HEK293 (cell line): ENCODE measurements around the gene PLA2G3.

Experiments used
- CTCF ChIA-PET: fragments of 350-600 bp; formaldehyde crosslinking; extraction: SDS; loops from one replicate; lab custom pipeline; 2021; ENCODE audit warnings: antibody characterized with exemption; lab: Yijun Ruan, JAX
- POLR2A ChIA-PET: fragments of 300-600 bp; formaldehyde crosslinking; extraction: SDS; loops from one replicate; lab custom pipeline; 2020; ENCODE audit warnings: antibody characterized with exemption, inconsistent platforms; lab: Yijun Ruan, JAX
- H3K27ac ChIP-seq: fragments of 200-500 bp; sonication (Bioruptor generic); 2 replicates; pipeline ENCODE4 v1.5.1; 2014; ENCODE audit warnings: low read depth, low read length, control low read depth, inconsistent platforms; ENCODE audit errors: extremely low read depth
- H3K36me3 ChIP-seq, 2 experiments: fragments of 200-500 bp in 1 of 2; sonication (Bioruptor generic) in 1 of 2; 1 replicate in 1 of 2; 2 replicates in 1 of 2; pipeline ENCODE4 v1.5.1; 2014 to 2017; ENCODE audit warnings: inconsistent platforms in 2 of 2, low read length in 2 of 2; ENCODE audit not compliant: control insufficient read depth in 2 of 2, insufficient read depth in 1 of 2
- H3K4me1 ChIP-seq: fragments of 200-500 bp; sonication (Bioruptor generic); 2 replicates; pipeline ENCODE4 v1.5.1; 2014; ENCODE audit warnings: mild to moderate bottlenecking, low read length, inconsistent platforms; ENCODE audit not compliant: control insufficient read depth, insufficient read depth
- H3K4me3 ChIP-seq: 2 replicates; pipeline ENCODE4 v1.5.1; 2011; ENCODE audit warnings: low read depth, mild to moderate bottlenecking, control low read depth, low read length, moderate library complexity
- H3K9me3 ChIP-seq: fragments of 200-500 bp; sonication (Bioruptor generic); 2 replicates; pipeline ENCODE4 v1.5.1; 2014; ENCODE audit warnings: low read depth, low read length, inconsistent platforms; ENCODE audit not compliant: control insufficient read depth, insufficient read depth
- GLIS1 ChIP-seq: fragments of 450-650 bp; formaldehyde crosslinking; IDR thresholded peaks from 2 replicates; pipeline ENCODE4 v1.5.1; 2016; ENCODE audit warnings: missing biosample characterization, missing genetic modification characterization
- ZBTB21 ChIP-seq: fragments of 450-650 bp; formaldehyde crosslinking; IDR thresholded peaks from 2 replicates; pipeline ENCODE4 v1.5.1; 2017; ENCODE audit warnings: missing biosample characterization, missing genetic modification characterization
- ZBTB48 ChIP-seq: fragments of 450-650 bp; formaldehyde crosslinking; IDR thresholded peaks from 2 replicates; pipeline ENCODE4 v1.5.1; 2016; ENCODE audit warnings: missing biosample characterization, missing genetic modification characterization
- ZFP37 ChIP-seq: fragments of 450-650 bp; formaldehyde crosslinking; IDR thresholded peaks from 2 replicates; pipeline ENCODE4 v1.5.1; 2016; ENCODE audit warnings: missing biosample characterization, missing genetic modification characterization
- ZIC2 ChIP-seq: fragments of 450-650 bp; formaldehyde crosslinking; IDR thresholded peaks from 2 replicates; pipeline ENCODE4 v1.5.1; 2016; ENCODE audit warnings: missing biosample characterization, missing genetic modification characterization
- ZNF112 ChIP-seq: fragments of 450-650 bp; formaldehyde crosslinking; IDR thresholded peaks from 2 replicates; pipeline ENCODE4 v1.5.0; 2017; ENCODE audit warnings: missing biosample characterization, missing genetic modification characterization
- ZNF157 ChIP-seq: fragments of 450-650 bp; formaldehyde crosslinking; IDR thresholded peaks from 2 replicates; pipeline ENCODE4 v1.5.1; 2016; ENCODE audit warnings: missing biosample characterization, missing genetic modification characterization
- ZNF174 ChIP-seq: fragments of 450-650 bp; formaldehyde crosslinking; IDR thresholded peaks from 2 replicates; pipeline ENCODE4 v1.5.0; 2017; ENCODE audit warnings: missing biosample characterization, mild to moderate bottlenecking, missing genetic modification characterization
- ZNF202 ChIP-seq: fragments of 450-650 bp; formaldehyde crosslinking; IDR thresholded peaks from 2 replicates; pipeline ENCODE4 v1.5.1; 2016; ENCODE audit warnings: missing biosample characterization, missing genetic modification characterization, borderline replicate concordance
- ZNF214 ChIP-seq: fragments of 450-650 bp; formaldehyde crosslinking; IDR thresholded peaks from 2 replicates; pipeline ENCODE4 v1.5.1; 2017; ENCODE audit warnings: missing biosample characterization, mild to moderate bottlenecking, missing genetic modification characterization, borderline replicate concordance
- ZNF37A ChIP-seq: fragments of 450-650 bp; IDR thresholded peaks from 2 replicates; pipeline ENCODE4 v1.5.1; 2018; ENCODE audit warnings: missing biosample characterization, missing genetic modification characterization
- ZNF521 ChIP-seq: fragments of 450-650 bp; formaldehyde crosslinking; IDR thresholded peaks from 2 replicates; pipeline ENCODE4 v1.5.1; 2017; ENCODE audit warnings: missing biosample characterization, mild to moderate bottlenecking, missing genetic modification characterization
- ZNF529 ChIP-seq: fragments of 450-650 bp; formaldehyde crosslinking; IDR thresholded peaks from 2 replicates; pipeline ENCODE4 v1.5.1; 2017; ENCODE audit warnings: missing genetic modification characterization, missing biosample characterization; ENCODE audit not compliant: insufficient replicate concordance
- ZNF561 ChIP-seq: fragments of 450-650 bp; IDR thresholded peaks from 2 replicates; pipeline ENCODE4 v1.5.1; 2018; ENCODE audit warnings: missing biosample characterization, missing genetic modification characterization, borderline replicate concordance
- ZNF701 ChIP-seq: fragments of 450-650 bp; formaldehyde crosslinking; IDR thresholded peaks from 2 replicates; pipeline ENCODE4 v1.5.1; 2016; ENCODE audit warnings: missing biosample characterization, missing genetic modification characterization
- ZSCAN16 ChIP-seq: fragments of 450-650 bp; formaldehyde crosslinking; IDR thresholded peaks from 2 replicates; pipeline ENCODE4 v1.5.1; 2016; ENCODE audit warnings: missing biosample characterization, missing genetic modification characterization
- TF ChIP-seq, protein P1 (sequence below): fragments of 450-650 bp; formaldehyde crosslinking; IDR thresholded peaks from 2 replicates; pipeline ENCODE4 v1.5.1; 2016; ENCODE audit warnings: missing biosample characterization, missing genetic modification characterization, low read depth
- TF ChIP-seq, protein P2 (sequence below): fragments of 450-650 bp; formaldehyde crosslinking; IDR thresholded peaks from 2 replicates; pipeline ENCODE4 v1.5.1; 2017; ENCODE audit warnings: missing biosample characterization, mild to moderate bottlenecking, missing genetic modification characterization, moderate library complexity

Gene PLA2G3

DNA sequence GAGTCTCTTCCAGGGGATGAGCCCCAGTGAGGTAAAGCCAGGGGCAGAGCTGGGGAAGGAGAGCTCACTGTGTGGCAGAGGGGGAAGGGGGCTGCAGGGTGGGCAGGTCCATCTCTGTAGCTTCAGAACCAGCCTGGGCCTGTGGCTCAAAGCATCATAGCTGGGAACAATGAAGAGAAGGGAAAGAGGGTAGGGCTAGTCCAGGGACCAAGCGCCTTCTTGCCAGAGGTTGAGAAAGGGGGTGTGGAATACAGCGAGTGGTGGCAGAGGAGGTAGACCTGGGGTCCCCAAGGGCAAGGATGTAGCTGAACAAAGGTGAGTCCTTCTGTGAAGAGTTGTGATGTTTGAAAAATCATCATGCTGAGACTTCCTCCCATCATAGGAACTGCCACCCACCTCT is 1.2 kb upstream of the PLA2G3 start:
- Histone ChIP-seq H3K9me3 (no peaks in the 10 kb centered on the region), H3K36me3 (no peaks in the 10 kb centered on the region), H3K4me1 (no peaks in the 10 kb centered on the region), H3K27ac (no peak overlapping the region), H3K4me3 (no peak overlapping the region)
- TF ChIP-seq ZNF521 (tag by site-specific recombination) (no peak), ZSCAN16 (no peak), ZNF37A (tag by site-specific recombination) (no peak), ZFP37 (tag by site-specific recombination) (no peak), ZNF174 (tag by site-specific recombination) (no peak), ZNF157 (tag by site-specific recombination) (no peak), ZNF701 (tag by site-specific recombination) (no peak)
- ChIA-PET POLR2A (interaction anchor here (1.0 kb wide), 1 partner anchor 61 kb away, joined by 3 read pairs; the partner anchor contains the start of gene SMTN), CTCF (interaction anchor here (0.7 to 1.6 kb wide), 2 partner anchors 34 to 49 kb away, joined by 3 to 5 read pairs; partner anchors contain the start of gene SELENOM)

DNA sequence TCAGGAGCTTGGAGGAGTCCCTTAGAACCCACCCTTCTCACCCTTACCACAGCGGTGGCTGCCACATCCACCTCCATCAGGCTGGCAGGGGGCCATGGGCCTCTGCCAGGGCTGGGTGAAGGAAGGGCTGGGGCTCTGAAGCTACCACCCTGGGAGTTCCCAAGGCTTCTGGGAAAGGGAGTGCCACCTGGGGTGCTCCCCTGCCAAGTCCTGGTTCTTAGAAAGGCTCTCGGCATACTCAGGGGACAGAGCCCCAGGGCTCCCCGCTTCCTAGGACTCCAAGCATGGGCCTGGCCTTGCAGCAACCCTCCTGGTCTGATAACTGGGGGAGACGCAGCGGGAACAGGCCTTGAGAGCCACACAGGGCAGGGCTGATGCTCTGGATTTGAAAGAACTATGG is 438 bp upstream of the PLA2G3 start:
- Histone ChIP-seq H3K9me3 (no peaks in the 10 kb centered on the region), H3K36me3 (no peaks in the 10 kb centered on the region)
- no peak for TF ChIP-seq ZNF561 (tag by site-specific recombination)
- no peak for TF ChIP-seq ZBTB21 (tag by site-specific recombination)
- no peak for TF ChIP-seq ZNF214 (tag by site-specific recombination)
- TF ChIP-seq ZIC2 (tag by site-specific recombination), result peak; percentile 40
- TF ChIP-seq GLIS1 (tag by site-specific recombination), result peak; percentile 80
- TF ChIP-seq, all 188 proteins: peak for 2
- no peaks in the 10 kb centered on the region for H3K4me1 ChIP-seq
- no peak overlapping the region for H3K4me3 ChIP-seq
- ChIA-PET POLR2A (no interaction called here), CTCF (interaction anchor here (0.5 to 1.6 kb wide), 3 partner anchors 8 to 221 kb away, joined by 3 to 6 read pairs (median 5); partner anchors contain the start of gene SELENOM)
- no peak overlapping the region for H3K27ac ChIP-seq

DNA sequence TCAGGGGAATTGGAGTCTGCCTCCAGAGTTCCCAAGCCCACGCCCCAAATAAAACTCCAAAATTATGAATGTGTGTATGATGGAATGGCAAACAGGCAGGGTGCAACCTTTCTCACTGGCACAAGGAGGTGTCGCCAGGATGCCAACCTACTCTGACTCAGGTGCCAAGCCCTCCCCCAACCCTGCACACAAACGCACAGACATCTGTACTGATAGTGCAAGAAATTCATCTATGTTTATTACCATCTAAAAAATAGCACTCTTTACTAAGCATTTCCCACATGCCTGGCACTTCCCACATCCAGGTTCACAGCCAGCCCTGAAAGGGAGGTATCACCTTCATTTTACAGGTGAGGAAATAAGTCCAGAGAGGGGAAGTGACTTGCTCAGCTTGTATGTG is 1.2 kb downstream of the PLA2G3 start:
- TF ChIP-seq ZNF529 (tag by site-specific recombination), result no peak
- no peak for TF ChIP-seq ZNF112 (tag by site-specific recombination)
- TF ChIP-seq ZNF202 (tag by site-specific recombination), result no peak
- TF ChIP-seq, protein P1, sequence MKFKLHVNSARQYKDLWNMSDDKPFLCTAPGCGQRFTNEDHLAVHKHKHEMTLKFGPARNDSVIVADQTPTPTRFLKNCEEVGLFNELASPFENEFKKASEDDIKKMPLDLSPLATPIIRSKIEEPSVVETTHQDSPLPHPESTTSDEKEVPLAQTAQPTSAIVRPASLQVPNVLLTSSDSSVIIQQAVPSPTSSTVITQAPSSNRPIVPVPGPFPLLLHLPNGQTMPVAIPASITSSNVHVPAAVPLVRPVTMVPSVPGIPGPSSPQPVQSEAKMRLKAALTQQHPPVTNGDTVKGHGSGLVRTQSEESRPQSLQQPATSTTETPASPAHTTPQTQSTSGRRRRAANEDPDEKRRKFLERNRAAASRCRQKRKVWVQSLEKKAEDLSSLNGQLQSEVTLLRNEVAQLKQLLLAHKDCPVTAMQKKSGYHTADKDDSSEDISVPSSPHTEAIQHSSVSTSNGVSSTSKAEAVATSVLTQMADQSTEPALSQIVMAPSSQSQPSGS (tag by site-specific recombination), result no peak
- TF ChIP-seq ZBTB48, result no peak
- TF ChIP-seq, protein P2, sequence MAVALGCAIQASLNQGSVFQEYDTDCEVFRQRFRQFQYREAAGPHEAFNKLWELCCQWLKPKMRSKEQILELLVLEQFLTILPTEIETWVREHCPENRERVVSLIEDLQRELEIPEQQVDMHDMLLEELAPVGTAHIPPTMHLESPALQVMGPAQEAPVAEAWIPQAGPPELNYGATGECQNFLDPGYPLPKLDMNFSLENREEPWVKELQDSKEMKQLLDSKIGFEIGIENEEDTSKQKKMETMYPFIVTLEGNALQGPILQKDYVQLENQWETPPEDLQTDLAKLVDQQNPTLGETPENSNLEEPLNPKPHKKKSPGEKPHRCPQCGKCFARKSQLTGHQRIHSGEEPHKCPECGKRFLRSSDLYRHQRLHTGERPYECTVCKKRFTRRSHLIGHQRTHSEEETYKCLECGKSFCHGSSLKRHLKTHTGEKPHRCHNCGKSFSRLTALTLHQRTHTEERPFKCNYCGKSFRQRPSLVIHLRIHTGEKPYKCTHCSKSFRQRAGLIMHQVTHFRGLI (tag by site-specific recombination), result no peak
- Histone ChIP-seq H3K9me3 (no peaks in the 10 kb centered on the region), H3K4me3 (no peak overlapping the region), H3K27ac (no peak overlapping the region), H3K36me3 (no peaks in the 10 kb centered on the region), H3K4me1 (no peaks in the 10 kb centered on the region)
- POLR2A ChIA-PET, result no interaction called here
- CTCF ChIA-PET, result interaction anchor here (1.1 kb wide), 1 partner anchor 32 kb away, joined by 3 read pairs; the partner anchor contains the start of gene SELENOM
